ENCODE measurements around the gene SLC41A3.
"Not testable (repeated sequence)": the region's sequence is repeated elsewhere in the genome, so short reads cannot be mapped to it uniquely, and the experiment has no call there.

SLC41A3 gene

GRCh38 chr3:126070146-126070545, 13.8 kb downstream of the SLC41A3 start:
- no peak for TF ChIP-seq CTCF (IDR thresholded peaks at IDR 0.05; ENCODE audit: low read depth, low read length)
- no peak for DNase-seq (ENCODE audit: low read depth in 2 of 2)
- no peak overlapping the region for H3K4me3 ChIP-seq (replicated peaks in 1 of 2; ENCODE audit: low read depth in 2 of 2, low read length in 2 of 2)

GRCh38 chr3:126067959-126068358, 16.0 kb downstream of the SLC41A3 start:
- no peak for TF ChIP-seq CTCF (IDR thresholded peaks at IDR 0.05; ENCODE audit: low read depth, low read length)
- H3K4me3 ChIP-seq (replicated peaks in 1 of 2; ENCODE audit: low read depth in 2 of 2, low read length in 2 of 2), result no peak overlapping the region
- no peak for DNase-seq (ENCODE audit: low read depth in 2 of 2)

- DNase-seq (ENCODE audit: low read depth in 2 of 2); H3K4me3 ChIP-seq (replicated peaks in 1 of 2; ENCODE audit: low read depth in 2 of 2, low read length in 2 of 2): not testable (repeated sequence)
These were observed 17.2 kb downstream of the SLC41A3 start for GRCh38 chr3:126066676-126067075.

- TF ChIP-seq CTCF (IDR thresholded peaks at IDR 0.05; ENCODE audit: low read depth, low read length), result no peak
- H3K4me3 ChIP-seq (replicated peaks in 1 of 2; ENCODE audit: low read depth in 2 of 2, low read length in 2 of 2), result no peak overlapping the region
- DNase-seq (ENCODE audit: low read depth in 2 of 2), result no peak
These were observed 18.0 kb downstream of the SLC41A3 start for GRCh38 chr3:126065876-126066275.

GRCh38 chr3:126064627-126065258, 19.2 kb downstream of the SLC41A3 start:
- TF ChIP-seq CTCF (IDR thresholded peaks at IDR 0.05; ENCODE audit: low read depth, low read length), result no peak
- H3K4me3 ChIP-seq (replicated peaks in 1 of 2; ENCODE audit: low read depth in 2 of 2, low read length in 2 of 2), result no peak overlapping the region
- no peak for DNase-seq (ENCODE audit: low read depth in 2 of 2)

GRCh38 chr3:126063358-126063965, 20.5 kb downstream of the SLC41A3 start:
- no peak for DNase-seq (ENCODE audit: low read depth in 2 of 2)
- H3K4me3 ChIP-seq (replicated peaks in 1 of 2; ENCODE audit: low read depth in 2 of 2, low read length in 2 of 2), result no peak overlapping the region
- TF ChIP-seq CTCF (IDR thresholded peaks at IDR 0.05; ENCODE audit: low read depth, low read length), result no peak

GRCh38 chr3:126061301-126062032, 22.5 kb downstream of the SLC41A3 start:
- DNase-seq (ENCODE audit: low read depth in 2 of 2), result no peak
- H3K4me3 ChIP-seq (replicated peaks in 1 of 2; ENCODE audit: low read depth in 2 of 2, low read length in 2 of 2), result no peak overlapping the region
- TF ChIP-seq CTCF (IDR thresholded peaks at IDR 0.05; ENCODE audit: low read depth, low read length), result no peak

All from cardiac fibroblast (primary cell).